HCT116 (cell line): ENCODE data around the gene PHYKPL.

ENCODE experiments used
- CEBPB ChIP-seq: IDR thresholded peaks from 2 replicates; pipeline ENCODE4 v1.6.1; 2012; ENCODE audit warnings: low read depth
- EZH2 ChIP-seq: fragments of 200-600 bp; sonication (generic); IDR thresholded peaks from 2 replicates; pipeline ENCODE4 v1.6.1; 2017; ENCODE audit warnings: antibody characterized with exemption, mixed run types
- FOSL1 ChIP-seq: IDR thresholded peaks from 2 replicates; pipeline ENCODE4 v1.6.1; 2012; ENCODE audit warnings: low read depth
- MAX ChIP-seq: IDR thresholded peaks from 2 replicates; pipeline ENCODE4 v1.6.1; 2012
- POLR2A ChIP-seq: IDR thresholded peaks from 2 replicates; pipeline ENCODE4 v1.7.0; 2011; ENCODE audit warnings: borderline replicate concordance; ENCODE audit not compliant: insufficient read depth, insufficient read length; ENCODE audit errors: extremely low read depth
- POLR2AphosphoS5 ChIP-seq: IDR thresholded peaks from 2 replicates; pipeline ENCODE4 v1.6.1; 2011; ENCODE audit warnings: mild to moderate bottlenecking, low read depth, low read length, moderate library complexity
- SIN3A ChIP-seq: IDR thresholded peaks from 2 replicates; pipeline ENCODE4 v1.6.1; 2012; ENCODE audit warnings: low read depth
- SP1 ChIP-seq: IDR thresholded peaks from 2 replicates; pipeline ENCODE4 v1.6.1; 2012; ENCODE audit warnings: low read depth
- TF ChIP-seq, protein P1 (sequence below), 3 experiments: fragments of 200-600 bp in 1 of 3; sonication (generic) in 1 of 3; IDR thresholded peaks in 2 of 3; conservative IDR thresholded peaks in 1 of 3; 2 replicates each; pipeline ENCODE4 v1.5.1; 2012 to 2017; ENCODE audit warnings: low read depth in 2 of 3, low read length in 2 of 3, antibody characterized with exemption in 1 of 3, borderline replicate concordance in 1 of 3, control low read depth in 1 of 3, mild to moderate bottlenecking in 1 of 3, mixed read lengths in 1 of 3, mixed run types in 1 of 3, moderate library complexity in 1 of 3; ENCODE audit not compliant: insufficient read depth in 1 of 3

DNA sequence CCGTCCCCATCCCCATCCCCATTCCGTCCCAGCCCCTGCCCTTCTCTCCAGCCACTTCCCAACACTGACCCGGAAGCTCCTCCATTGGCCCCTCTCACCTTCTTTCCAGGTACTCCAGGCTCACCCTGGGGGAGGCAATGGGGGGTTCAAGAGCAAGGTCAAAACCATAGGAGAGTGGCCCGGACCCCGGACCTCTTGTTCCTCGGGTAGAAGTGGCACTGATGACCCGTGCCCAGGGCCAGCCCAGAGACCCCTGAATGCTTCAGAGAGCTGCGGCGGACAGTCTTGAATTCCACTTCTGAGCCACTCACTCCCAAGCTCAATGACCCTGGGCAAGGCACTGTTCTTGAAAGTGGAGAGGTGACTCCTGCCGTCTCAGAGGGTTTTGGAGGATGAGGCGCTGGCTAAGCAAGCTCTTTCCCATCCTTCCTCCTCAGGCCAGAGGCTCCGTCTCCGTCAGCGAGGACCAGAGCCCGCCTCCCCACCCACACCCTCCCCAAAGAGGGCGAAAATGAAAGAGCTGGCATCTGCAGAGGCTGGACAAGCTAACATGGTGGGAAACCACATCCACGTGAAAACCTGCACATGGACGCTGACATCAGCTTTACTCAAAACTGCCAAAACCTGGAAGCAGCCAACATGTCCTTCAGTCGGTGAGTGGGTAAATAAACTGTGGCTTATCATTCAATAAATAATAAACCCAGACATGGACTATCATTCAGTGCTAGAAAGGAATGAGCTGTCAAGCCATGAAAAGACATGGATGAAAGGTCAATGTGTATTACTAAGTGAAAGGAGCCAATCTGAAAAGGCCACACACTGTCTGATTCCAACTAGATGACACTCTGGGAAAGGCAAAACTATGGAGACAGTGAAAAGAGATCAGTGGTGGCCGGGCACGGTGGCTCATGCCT, 27.3 kb upstream of the PHYKPL start:
- TF ChIP-seq POLR2A (no peak), SP1 (no peak), SIN3A (no peak), FOSL1 (no peak), CEBPB (no peak), EZH2 (no peak), MAX (no peak), POLR2AphosphoS5 (no peak)
- TF ChIP-seq, protein P1, sequence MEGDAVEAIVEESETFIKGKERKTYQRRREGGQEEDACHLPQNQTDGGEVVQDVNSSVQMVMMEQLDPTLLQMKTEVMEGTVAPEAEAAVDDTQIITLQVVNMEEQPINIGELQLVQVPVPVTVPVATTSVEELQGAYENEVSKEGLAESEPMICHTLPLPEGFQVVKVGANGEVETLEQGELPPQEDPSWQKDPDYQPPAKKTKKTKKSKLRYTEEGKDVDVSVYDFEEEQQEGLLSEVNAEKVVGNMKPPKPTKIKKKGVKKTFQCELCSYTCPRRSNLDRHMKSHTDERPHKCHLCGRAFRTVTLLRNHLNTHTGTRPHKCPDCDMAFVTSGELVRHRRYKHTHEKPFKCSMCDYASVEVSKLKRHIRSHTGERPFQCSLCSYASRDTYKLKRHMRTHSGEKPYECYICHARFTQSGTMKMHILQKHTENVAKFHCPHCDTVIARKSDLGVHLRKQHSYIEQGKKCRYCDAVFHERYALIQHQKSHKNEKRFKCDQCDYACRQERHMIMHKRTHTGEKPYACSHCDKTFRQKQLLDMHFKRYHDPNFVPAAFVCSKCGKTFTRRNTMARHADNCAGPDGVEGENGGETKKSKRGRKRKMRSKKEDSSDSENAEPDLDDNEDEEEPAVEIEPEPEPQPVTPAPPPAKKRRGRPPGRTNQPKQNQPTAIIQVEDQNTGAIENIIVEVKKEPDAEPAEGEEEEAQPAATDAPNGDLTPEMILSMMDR (IDR thresholded peaks at IDR 0.05 in 2 of 3, conservative IDR thresholded peaks at IDR 0.05 in 1 of 3; ENCODE audit: borderline replicate concordance in 1 of 3, insufficient read depth in 1 of 3, low read depth in 2 of 3, low read length in 2 of 3): no peak
